Hepatocyte (in vitro differentiated cells): Measurements from ENCODE around the gene ZFYVE27. TPM values are rescaled to one million over a fixed set of nuclear protein-coding genes. Genes with fewer than 3 reads are reported as not detected.

ENCODE experiments used
- DNase-seq: peaks from one replicate; pipeline ENCODE4 v3.0.0-alpha.2; 2016; ENCODE audit warnings: low spot score
- H2AFZ ChIP-seq: fragments of 200-600 bp; sonication (generic); 2 replicates; pipeline ENCODE4 v1.6.0; 2016; ENCODE audit warnings: antibody characterized with exemption, mild to moderate bottlenecking
- H3K27ac ChIP-seq: fragments of 200-600 bp; sonication (generic); 2 replicates; pipeline ENCODE4 v1.5.1; 2016; ENCODE audit warnings: mild to moderate bottlenecking
- H3K27me3 ChIP-seq: fragments of 200-600 bp; sonication (generic); 2 replicates; pipeline ENCODE4 v1.6.1; 2016
- H3K36me3 ChIP-seq: fragments of 200-600 bp; sonication (generic); replicated peaks from 2 replicates; pipeline ENCODE4 v1.5.1; 2016; ENCODE audit warnings: low read depth; ENCODE audit not compliant: insufficient read depth
- H3K4me1 ChIP-seq: fragments of 200-600 bp; sonication (generic); 2 replicates; pipeline ENCODE4 v1.5.1; 2016; ENCODE audit warnings: mild to moderate bottlenecking, moderate library complexity; ENCODE audit not compliant: insufficient read depth
- H3K4me2 ChIP-seq: fragments of 200-600 bp; sonication (generic); 2 replicates; pipeline ENCODE4 v1.6.0; 2016
- H3K4me3 ChIP-seq: fragments of 200-600 bp; sonication (generic); 2 replicates; pipeline ENCODE4 v1.5.1; 2016; ENCODE audit warnings: mild to moderate bottlenecking
- H3K79me2 ChIP-seq: fragments of 200-600 bp; sonication (generic); 2 replicates; pipeline ENCODE4 v1.6.0; 2017; ENCODE audit warnings: mild to moderate bottlenecking
- H3K9me2 ChIP-seq: fragments of 200-600 bp; sonication (generic); replicated peaks from 2 replicates; pipeline ENCODE4 v1.6.0; 2017; ENCODE audit warnings: mild to moderate bottlenecking; ENCODE audit not compliant: insufficient read depth
- H3K9me3 ChIP-seq: fragments of 200-600 bp; sonication (generic); 2 replicates; pipeline ENCODE4 v1.5.1; 2016; ENCODE audit warnings: low read depth, mild to moderate bottlenecking
- H4K20me1 ChIP-seq: fragments of 200-600 bp; sonication (generic); 2 replicates; pipeline ENCODE4 v1.6.0; 2016; ENCODE audit warnings: mild to moderate bottlenecking; ENCODE audit not compliant: insufficient read depth, poor library complexity, severe bottlenecking
- CTCF ChIP-seq: fragments of 200-600 bp; sonication (generic); IDR thresholded peaks from 2 replicates; pipeline ENCODE4 v1.5.1; 2016; ENCODE audit warnings: antibody characterized with exemption, mild to moderate bottlenecking; ENCODE audit not compliant: poor library complexity
- EZH2 ChIP-seq: fragments of 200-600 bp; sonication (generic); IDR thresholded peaks from 2 replicates; pipeline ENCODE4 v1.6.1; 2016; ENCODE audit warnings: antibody characterized with exemption, mild to moderate bottlenecking, borderline replicate concordance
- EZH2phosphoT487 ChIP-seq: fragments of 200-600 bp; sonication (generic); IDR thresholded peaks from one replicate; pipeline ENCODE4 v1.6.1; 2018; ENCODE audit warnings: antibody characterized with exemption, mild to moderate bottlenecking, low read depth, moderate library complexity; ENCODE audit not compliant: unreplicated experiment, severe bottlenecking
- WGBS: methylation state at CpG from one replicate; pipeline ENCODE4 v1.1.6; 2016; ENCODE audit warnings: low lambda C conversion rate; ENCODE audit errors: missing lambda C conversion rate; 5-methylcytosine and 5-hydroxymethylcytosine counted together
- polyA plus RNA-seq: library from polyadenylated mRNA; unstranded; fragments of >200 nt; fragmentation: Nextera tagmentation; extraction: Ambion mirVana; gene quantifications from 2 replicates; pipeline ENCODE4 v1.2.1, GENCODE V29; 2016
- total RNA-seq: library from RNA; depleted of rRNA; stranded (reverse); fragments of >200 nt; gene quantifications from 2 replicates; pipeline ENCODE4 v1.2.3, GENCODE V29; 2014

The ZFYVE27 gene
- total and polyA plus RNA-seq, 2 experiments from 2014 or later: 24.9 to 30.3 TPM

- Histone ChIP-seq H2AFZ (no peak overlapping the region), H3K4me1 (peaks cover 22% of the 10 kb centered on the region), H3K9me2 (no peaks in the 10 kb centered on the region), H3K9me3 (no peaks in the 10 kb centered on the region), H3K79me2 (no peaks in the 10 kb centered on the region), H3K4me3 (no peak overlapping the region), H3K27ac (no peak overlapping the region), H4K20me1 (no peaks in the 10 kb centered on the region), H3K27me3 (no peaks in the 10 kb centered on the region), H3K36me3 (no peaks in the 10 kb centered on the region), H3K4me2 (no peak overlapping the region)
- TF ChIP-seq EZH2: no peak
- TF ChIP-seq EZH2phosphoT487: no peak
- no peak for TF ChIP-seq CTCF
- DNase-seq: no peak
- WGBS: 68% methylated on average over 14 of the region's 14 CpGs
Measured at GRCh38 chr10:97781618-97782331, 44.8 kb downstream of the ZFYVE27 start.

GRCh38 chr10:97782455-97783228, 45.7 kb downstream of the ZFYVE27 start:
- no peak for DNase-seq
- Histone ChIP-seq H3K79me2 (no peaks in the 10 kb centered on the region), H3K27me3 (no peaks in the 10 kb centered on the region), H3K27ac (no peak overlapping the region), H4K20me1 (no peaks in the 10 kb centered on the region), H3K36me3 (no peaks in the 10 kb centered on the region), H3K4me1 (peaks cover 17% of the 10 kb centered on the region), H3K4me2 (no peak overlapping the region), H3K9me2 (no peaks in the 10 kb centered on the region), H2AFZ (no peak overlapping the region), H3K9me3 (no peaks in the 10 kb centered on the region), H3K4me3 (no peak overlapping the region)
- no peak for TF ChIP-seq EZH2
- TF ChIP-seq EZH2phosphoT487: no peak
- no peak for TF ChIP-seq CTCF
- 60% methylated on average over 11 of the region's 11 CpGs for WGBS

- no peaks in the 10 kb centered on the region for H3K27me3 ChIP-seq
- H2AFZ ChIP-seq: no peak overlapping the region
- WGBS: 88% methylated on average over 9 of the region's 9 CpGs
- peaks cover 17% of the 10 kb centered on the region for H3K4me1 ChIP-seq
- no peak overlapping the region for H3K4me2 ChIP-seq
- TF ChIP-seq EZH2phosphoT487: no peak
- no peak overlapping the region for H3K4me3 ChIP-seq
- H4K20me1 ChIP-seq: no peaks in the 10 kb centered on the region
- H3K27ac ChIP-seq: no peak overlapping the region
- H3K79me2 ChIP-seq: no peaks in the 10 kb centered on the region
- no peaks in the 10 kb centered on the region for H3K9me2 ChIP-seq
- no peaks in the 10 kb centered on the region for H3K36me3 ChIP-seq
- no peaks in the 10 kb centered on the region for H3K9me3 ChIP-seq
- no peak for DNase-seq
Measured at GRCh38 chr10:97784200-97784810, 47.4 kb downstream of the ZFYVE27 start.

- no peaks in the 10 kb centered on the region for H3K9me2 ChIP-seq
- H4K20me1 ChIP-seq: no peaks in the 10 kb centered on the region
- no peak overlapping the region for H3K4me2 ChIP-seq
- no peak overlapping the region for H3K4me3 ChIP-seq
- 80% methylated on average over 5 of the region's 5 CpGs for WGBS
- no peak for DNase-seq
- H3K9me3 ChIP-seq: no peaks in the 10 kb centered on the region
- no peaks in the 10 kb centered on the region for H3K27me3 ChIP-seq
- no peaks in the 10 kb centered on the region for H3K36me3 ChIP-seq
- no peak for TF ChIP-seq CTCF
- no peak for TF ChIP-seq EZH2
- TF ChIP-seq EZH2phosphoT487: no peak
- H3K4me1 ChIP-seq: peaks cover 17% of the 10 kb centered on the region
- no peak overlapping the region for H3K27ac ChIP-seq
- no peaks in the 10 kb centered on the region for H3K79me2 ChIP-seq
- no peak overlapping the region for H2AFZ ChIP-seq
Measured at GRCh38 chr10:97785231-97785630, 48.3 kb downstream of the ZFYVE27 start.
